PC-9 (cell line): Measurements from ENCODE around the gene PEG3. TPM values are rescaled to one million over a fixed set of nuclear protein-coding genes. Genes with fewer than 3 reads are reported as not detected.

ENCODE experiments used
- BruUV-seq: library from RNA; stranded (reverse); fragments of 400-500 nt; replicated peaks from 2 replicates; lab custom pipeline; 2021; lab: Mats Ljungman, UMichigan
- CTCF ChIA-PET: fragments of 300-600 bp; sonication (Branson Sonifier 250); formaldehyde crosslinking; loops from one replicate; lab custom pipeline; 2022; ENCODE audit warnings: antibody characterized with exemption; lab: Charles Lee
- POLR2A ChIA-PET: fragments of 300-600 bp; sonication (Branson Sonifier 250); formaldehyde crosslinking; loops from one replicate; lab custom pipeline; 2022; ENCODE audit warnings: antibody characterized with exemption; ENCODE audit not compliant: unreplicated experiment; lab: Charles Lee
- DNase-seq, 2 experiments: peaks; one replicate each; pipeline versions ENCODE4 v3.0.0 to v3.0.0-alpha.2; 2015 to 2022; ENCODE audit warnings: mixed read lengths in 1 of 2
- H2AFZ ChIP-seq: fragments of 200-600 bp; sonication (generic); 2 replicates; pipeline ENCODE4 v1.8.1; 2017; ENCODE audit warnings: antibody characterized with exemption
- H3F3A ChIP-seq: fragments of 200-600 bp; sonication (generic); 2 replicates; pipeline ENCODE4 v1.8.1; 2017; ENCODE audit warnings: antibody characterized with exemption, mild to moderate bottlenecking, low read depth; ENCODE audit not compliant: insufficient read depth
- H3K27ac ChIP-seq: fragments of 200-600 bp; sonication (generic); 2 replicates; pipeline ENCODE4 v1.6.1; 2016; ENCODE audit warnings: mixed run types
- H3K27me3 ChIP-seq: fragments of 200-600 bp; sonication (generic); 2 replicates; pipeline ENCODE4 v1.6.1; 2016; ENCODE audit warnings: low read depth, mixed run types; ENCODE audit not compliant: insufficient read depth
- H3K36me3 ChIP-seq: fragments of 200-600 bp; sonication (generic); 2 replicates; pipeline ENCODE4 v1.6.1; 2016; ENCODE audit warnings: low read depth, mixed run types
- H3K4me1 ChIP-seq: fragments of 200-600 bp; sonication (generic); replicated peaks from 2 replicates; pipeline ENCODE4 v1.6.1; 2016; ENCODE audit warnings: mixed run types; ENCODE audit not compliant: insufficient read depth
- H3K4me2 ChIP-seq: fragments of 200-600 bp; sonication (generic); 2 replicates; pipeline ENCODE4 v1.6.1; 2017; ENCODE audit warnings: mixed run types
- H3K4me3 ChIP-seq: fragments of 200-600 bp; sonication (generic); 2 replicates; pipeline ENCODE4 v1.6.1; 2016; ENCODE audit warnings: mixed run types
- H3K79me2 ChIP-seq: fragments of 200-600 bp; sonication (generic); 2 replicates; pipeline ENCODE4 v1.6.1; 2017; ENCODE audit warnings: low read depth, mixed run types
- H3K9me2 ChIP-seq: fragments of 200-600 bp; sonication (generic); 2 replicates; pipeline ENCODE4 v1.8.1; 2017; ENCODE audit warnings: mild to moderate bottlenecking; ENCODE audit not compliant: insufficient read depth
- H3K9me3 ChIP-seq: fragments of 200-600 bp; sonication (generic); 2 replicates; pipeline ENCODE4 v1.8.1; 2016; ENCODE audit warnings: low read depth; ENCODE audit not compliant: insufficient read depth
- H4K20me1 ChIP-seq: fragments of 200-600 bp; sonication (generic); 2 replicates; pipeline ENCODE4 v1.8.1; 2017; ENCODE audit not compliant: insufficient read depth
- EZH2 ChIP-seq: fragments of 200-600 bp; sonication (generic); IDR thresholded peaks from 2 replicates; pipeline ENCODE4 v1.8.0; 2017; ENCODE audit warnings: antibody characterized with exemption, low read depth
- intact Hi-C: fragments of 100-400 bp; cut with micrococcal nuclease; formaldehyde crosslinking; loops from one replicate; pipeline ENCODE4 v1.10.0; 2022; ENCODE audit not compliant: unreplicated experiment
- total RNA-seq: library from RNA; stranded (reverse); gene quantifications from 2 replicates; pipeline ENCODE4 v1.2.3, GENCODE V29; 2021
- TF ChIP-seq, protein P1 (sequence below): fragments of 200-600 bp; sonication (generic); conservative IDR thresholded peaks from 2 replicates; pipeline ENCODE4 v1.6.1; 2017; ENCODE audit warnings: mixed run types, antibody characterized with exemption, mild to moderate bottlenecking, moderate library complexity

Gene PEG3
- total RNA-seq, 1 experiment from 2014 or later, result not detected

DNA sequence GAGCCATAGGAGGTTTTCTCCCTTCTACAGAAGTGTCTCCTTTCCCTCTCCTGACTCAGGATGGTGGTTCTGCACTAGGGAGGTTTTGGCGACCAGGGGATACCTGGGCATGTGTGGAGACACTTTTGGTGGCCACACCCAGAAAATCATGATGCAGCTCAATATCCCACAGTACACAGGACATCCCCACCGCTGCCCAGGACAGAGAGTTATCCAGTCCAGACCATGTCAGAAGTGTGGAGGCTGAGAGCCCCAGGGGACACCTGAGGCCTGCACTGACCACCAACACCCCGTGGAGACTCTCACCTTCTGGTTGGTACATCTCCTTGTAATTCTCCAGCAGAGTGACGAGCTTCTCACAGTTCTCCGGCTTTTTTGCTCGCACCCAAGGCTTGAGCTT, 16.6 kb downstream of the PEG3 start:
- no peaks in the 10 kb centered on the region for H3K4me1 ChIP-seq
- no peaks in the 10 kb centered on the region for H3F3A ChIP-seq
- H3K36me3 ChIP-seq, result no peaks in the 10 kb centered on the region
- H3K4me2 ChIP-seq, result no peak overlapping the region
- no peak overlapping the region for H3K4me3 ChIP-seq
- no peak overlapping the region for H2AFZ ChIP-seq
- no peaks in the 10 kb centered on the region for H3K9me2 ChIP-seq
- H3K27me3 ChIP-seq, result peaks cover 24% of the 10 kb centered on the region
- H3K27ac ChIP-seq, result no peak overlapping the region
- no peaks in the 10 kb centered on the region for H3K79me2 ChIP-seq
- CTCF ChIA-PET, result no interaction called here
- intact Hi-C loops, result no loop called here
- no TSS peak for BruUV-seq
- DNase-seq, result no peak
- POLR2A ChIA-PET, result no interaction called here
- H4K20me1 ChIP-seq, result no peaks in the 10 kb centered on the region
- TF ChIP-seq, protein P1, sequence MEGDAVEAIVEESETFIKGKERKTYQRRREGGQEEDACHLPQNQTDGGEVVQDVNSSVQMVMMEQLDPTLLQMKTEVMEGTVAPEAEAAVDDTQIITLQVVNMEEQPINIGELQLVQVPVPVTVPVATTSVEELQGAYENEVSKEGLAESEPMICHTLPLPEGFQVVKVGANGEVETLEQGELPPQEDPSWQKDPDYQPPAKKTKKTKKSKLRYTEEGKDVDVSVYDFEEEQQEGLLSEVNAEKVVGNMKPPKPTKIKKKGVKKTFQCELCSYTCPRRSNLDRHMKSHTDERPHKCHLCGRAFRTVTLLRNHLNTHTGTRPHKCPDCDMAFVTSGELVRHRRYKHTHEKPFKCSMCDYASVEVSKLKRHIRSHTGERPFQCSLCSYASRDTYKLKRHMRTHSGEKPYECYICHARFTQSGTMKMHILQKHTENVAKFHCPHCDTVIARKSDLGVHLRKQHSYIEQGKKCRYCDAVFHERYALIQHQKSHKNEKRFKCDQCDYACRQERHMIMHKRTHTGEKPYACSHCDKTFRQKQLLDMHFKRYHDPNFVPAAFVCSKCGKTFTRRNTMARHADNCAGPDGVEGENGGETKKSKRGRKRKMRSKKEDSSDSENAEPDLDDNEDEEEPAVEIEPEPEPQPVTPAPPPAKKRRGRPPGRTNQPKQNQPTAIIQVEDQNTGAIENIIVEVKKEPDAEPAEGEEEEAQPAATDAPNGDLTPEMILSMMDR, result no peak
- no peak for TF ChIP-seq EZH2
- no peaks in the 10 kb centered on the region for H3K9me3 ChIP-seq

DNA sequence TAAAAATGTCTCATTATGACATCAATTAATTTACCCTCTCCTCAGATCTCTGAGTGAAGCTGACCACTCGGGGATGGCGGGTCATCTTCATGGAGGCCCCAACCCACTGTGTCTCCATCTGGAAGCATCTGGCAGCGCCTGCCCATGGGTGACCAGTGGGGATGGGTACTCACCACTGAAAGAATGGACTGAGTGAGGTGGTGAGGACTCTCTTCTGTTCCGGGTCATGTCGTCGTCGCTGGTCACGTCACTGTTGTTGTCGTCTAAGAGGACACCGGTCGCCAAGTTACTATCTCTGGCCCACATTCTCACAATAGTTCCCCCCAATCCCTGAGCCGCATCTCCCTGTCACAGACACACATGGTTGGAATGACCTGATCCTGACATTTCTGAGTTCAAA, 17.1 kb downstream of the PEG3 start:
- no TSS peak for BruUV-seq
- DNase-seq, result no peak
- ChIA-PET CTCF (no interaction called here), POLR2A (no interaction called here)
- peaks cover 24% of the 10 kb centered on the region for H3K27me3 ChIP-seq
- TF ChIP-seq, protein P1, result no peak
- TF ChIP-seq EZH2, result no peak
- H3K9me2 ChIP-seq, result no peaks in the 10 kb centered on the region
- intact Hi-C loops, result no loop called here
- no peaks in the 10 kb centered on the region for H3K36me3 ChIP-seq
- H4K20me1 ChIP-seq, result no peaks in the 10 kb centered on the region
- no peak overlapping the region for H2AFZ ChIP-seq
- no peak overlapping the region for H3K4me2 ChIP-seq
- no peaks in the 10 kb centered on the region for H3K4me1 ChIP-seq
- no peaks in the 10 kb centered on the region for H3K79me2 ChIP-seq
- H3K27ac ChIP-seq, result no peak overlapping the region
- H3K9me3 ChIP-seq, result no peaks in the 10 kb centered on the region
- no peaks in the 10 kb centered on the region for H3F3A ChIP-seq
- H3K4me3 ChIP-seq, result no peak overlapping the region

DNA sequence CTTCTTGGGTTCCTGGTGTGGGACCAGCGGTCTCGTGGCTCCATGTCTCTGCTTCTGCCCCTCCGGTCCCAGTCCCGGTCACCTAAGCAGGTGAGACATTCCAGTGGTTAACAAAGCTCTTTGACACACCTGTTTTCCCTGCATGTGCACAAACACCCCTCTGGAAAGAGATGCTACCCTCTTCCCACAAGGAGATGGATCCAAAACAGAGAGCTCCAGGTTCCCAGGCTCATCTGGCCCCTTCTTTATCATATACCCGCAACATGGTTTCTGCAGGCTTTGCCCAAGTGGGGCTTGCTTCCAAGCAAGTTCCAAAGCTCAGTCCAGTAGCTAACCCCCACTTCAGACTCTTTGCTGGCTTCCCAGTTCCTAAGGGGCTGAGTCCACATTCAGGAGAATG, 17.8 kb downstream of the PEG3 start:
- POLR2A ChIA-PET, result no interaction called here
- no peaks in the 10 kb centered on the region for H3K9me3 ChIP-seq
- CTCF ChIA-PET, result no interaction called here

More for the DNA sequence above, 17.8 kb downstream of the PEG3 start:
- H3K27ac ChIP-seq, result no peak overlapping the region
- no peak for DNase-seq
- BruUV-seq, result no TSS peak
- no peaks in the 10 kb centered on the region for H3K4me1 ChIP-seq
- no peaks in the 10 kb centered on the region for H3K9me2 ChIP-seq
- no peaks in the 10 kb centered on the region for H3F3A ChIP-seq
- H3K4me2 ChIP-seq, result no peak overlapping the region
- H3K79me2 ChIP-seq, result no peaks in the 10 kb centered on the region
- no peaks in the 10 kb centered on the region for H4K20me1 ChIP-seq
- peaks cover 24% of the 10 kb centered on the region for H3K27me3 ChIP-seq
- intact Hi-C loops, result no loop called here
- H2AFZ ChIP-seq, result no peak overlapping the region
- H3K4me3 ChIP-seq, result no peak overlapping the region
- TF ChIP-seq, protein P1, result no peak
- TF ChIP-seq EZH2, result no peak
- no peaks in the 10 kb centered on the region for H3K36me3 ChIP-seq
